ENCODE measurements around the gene C1orf167. TPM values are rescaled to one million over a fixed set of nuclear protein-coding genes. Genes with fewer than 3 reads are reported as not detected.

Gene C1orf167
- total RNA-seq, 1 donor from 2014 or later = not detected

DNA sequence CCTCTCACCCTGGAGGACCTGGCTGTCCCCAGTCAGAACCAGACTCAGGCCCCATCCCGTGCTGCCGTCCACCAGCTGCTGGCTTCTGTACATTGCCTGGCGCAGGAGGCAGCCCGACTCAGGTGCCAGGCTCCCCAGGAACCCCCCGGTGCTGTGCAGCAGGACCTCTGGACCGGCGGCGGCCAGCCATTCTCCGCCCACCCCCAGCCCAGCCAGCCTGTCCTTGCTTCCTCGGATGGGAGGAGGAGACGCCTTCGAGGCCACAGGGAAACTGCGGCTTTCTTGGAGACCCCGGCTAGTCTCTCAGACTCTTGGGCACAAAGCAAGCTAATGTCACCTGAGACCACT is 4.4 kb downstream of the C1orf167 start:
- no peak for FAIRE-seq
- Histone ChIP-seq H3K4me3 (ENCODE audit: low read depth, low read length) (no peak overlapping the region), H3K27me3 (ENCODE audit: control insufficient read depth, insufficient read depth, low read length) (peaks cover 9% of the 10 kb centered on the region), H3K36me3 (ENCODE audit: control insufficient read depth, insufficient read depth, low read length) (no peaks in the 10 kb centered on the region)
- TF ChIP-seq, protein P1, sequence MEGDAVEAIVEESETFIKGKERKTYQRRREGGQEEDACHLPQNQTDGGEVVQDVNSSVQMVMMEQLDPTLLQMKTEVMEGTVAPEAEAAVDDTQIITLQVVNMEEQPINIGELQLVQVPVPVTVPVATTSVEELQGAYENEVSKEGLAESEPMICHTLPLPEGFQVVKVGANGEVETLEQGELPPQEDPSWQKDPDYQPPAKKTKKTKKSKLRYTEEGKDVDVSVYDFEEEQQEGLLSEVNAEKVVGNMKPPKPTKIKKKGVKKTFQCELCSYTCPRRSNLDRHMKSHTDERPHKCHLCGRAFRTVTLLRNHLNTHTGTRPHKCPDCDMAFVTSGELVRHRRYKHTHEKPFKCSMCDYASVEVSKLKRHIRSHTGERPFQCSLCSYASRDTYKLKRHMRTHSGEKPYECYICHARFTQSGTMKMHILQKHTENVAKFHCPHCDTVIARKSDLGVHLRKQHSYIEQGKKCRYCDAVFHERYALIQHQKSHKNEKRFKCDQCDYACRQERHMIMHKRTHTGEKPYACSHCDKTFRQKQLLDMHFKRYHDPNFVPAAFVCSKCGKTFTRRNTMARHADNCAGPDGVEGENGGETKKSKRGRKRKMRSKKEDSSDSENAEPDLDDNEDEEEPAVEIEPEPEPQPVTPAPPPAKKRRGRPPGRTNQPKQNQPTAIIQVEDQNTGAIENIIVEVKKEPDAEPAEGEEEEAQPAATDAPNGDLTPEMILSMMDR (IDR thresholded peaks at IDR 0.05; ENCODE audit: insufficient read depth, low read length, severe bottlenecking) = no peak
- no peak for DNase-seq (ENCODE audit: low read depth)

DNA sequence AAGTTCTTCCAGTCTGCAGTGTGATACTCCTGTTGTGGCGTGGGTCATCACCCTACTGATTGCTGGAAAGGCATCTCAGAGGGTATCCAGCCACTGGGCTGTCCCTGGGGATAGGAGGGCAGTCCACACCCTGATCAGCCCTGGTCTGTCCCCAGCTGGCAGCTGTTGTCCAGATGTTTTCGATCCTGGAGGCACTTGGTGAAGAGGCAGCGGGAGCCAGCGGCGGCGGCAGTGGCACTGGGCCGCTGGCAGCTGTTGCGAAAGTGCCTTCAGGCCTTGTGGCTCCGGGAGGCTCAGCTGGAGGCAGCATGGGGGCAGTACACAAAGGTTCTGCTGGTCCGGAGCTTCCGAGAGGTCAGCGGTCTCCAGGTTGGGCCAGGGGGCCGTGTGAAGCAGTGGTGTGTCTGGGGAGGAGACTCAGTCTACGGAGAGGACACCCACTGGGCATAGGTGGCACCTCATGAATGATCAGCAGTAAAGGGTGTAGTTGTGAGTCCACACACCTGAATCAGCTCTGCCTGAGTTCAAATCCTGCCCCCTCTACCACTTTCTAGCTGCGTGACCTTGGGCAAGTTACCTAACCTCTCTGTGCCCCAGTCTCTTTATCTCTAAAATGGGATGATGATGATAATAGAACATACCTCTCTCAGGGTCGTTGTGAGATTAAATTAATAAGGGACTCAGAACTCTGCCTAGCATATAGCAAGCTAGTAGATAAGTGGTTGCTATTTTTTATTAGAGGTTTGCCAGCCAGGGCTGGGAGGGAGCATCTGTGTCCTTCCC is 6.1 kb downstream of the C1orf167 start:
- no peaks in the 10 kb centered on the region for H3K36me3 ChIP-seq (ENCODE audit: control insufficient read depth, insufficient read depth, low read length)
- DNase-seq (ENCODE audit: low read depth) (no peak), FAIRE-seq (no peak)
- no peak overlapping the region for H3K4me3 ChIP-seq (ENCODE audit: low read depth, low read length)
- no peaks in the 10 kb centered on the region for H3K27me3 ChIP-seq (ENCODE audit: control insufficient read depth, insufficient read depth, low read length)
- TF ChIP-seq, protein P1 (IDR thresholded peaks at IDR 0.05; ENCODE audit: insufficient read depth, low read length, severe bottlenecking) = no peak

DNA sequence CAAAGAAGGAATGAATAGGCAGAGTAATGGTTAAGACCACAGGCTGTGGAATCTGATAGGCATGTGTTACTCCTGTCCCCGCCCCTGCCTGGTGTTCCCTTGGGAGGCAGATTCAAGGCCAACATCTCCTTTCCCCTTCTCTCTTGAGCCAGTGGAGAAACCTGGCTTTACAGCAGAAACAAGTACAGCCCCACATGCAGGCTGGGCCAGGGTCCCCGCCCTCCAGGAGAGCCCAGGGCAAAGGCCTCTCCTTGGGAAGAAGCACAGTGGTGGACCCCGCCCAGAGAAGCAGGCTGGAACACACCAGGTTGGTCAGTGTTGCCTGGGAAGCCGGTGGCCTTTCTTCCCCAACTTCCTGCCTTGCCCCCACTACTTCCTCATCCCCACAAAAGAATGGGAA is 6.8 kb downstream of the C1orf167 start:
- DNase-seq (ENCODE audit: low read depth) = no peak

DNA sequence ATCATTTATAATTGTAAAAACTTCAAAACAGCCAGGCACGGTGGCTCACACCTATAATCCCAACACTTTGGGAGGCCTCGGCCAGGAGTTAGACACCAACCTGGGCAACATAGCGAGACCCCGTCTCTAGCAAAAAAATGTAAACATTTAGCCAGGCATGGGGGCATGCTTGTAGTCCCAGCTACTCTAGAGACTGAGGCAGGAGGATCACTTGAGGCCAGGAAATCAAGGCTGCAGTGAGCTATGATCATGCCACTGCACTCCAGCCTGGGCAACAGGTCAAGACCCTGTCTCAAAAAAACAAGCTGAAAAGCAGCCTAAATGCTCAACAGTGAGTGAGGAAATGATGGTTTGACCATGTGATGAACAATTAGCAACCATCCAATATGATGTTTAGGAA is 7.3 kb downstream of the C1orf167 start:
- DNase-seq (ENCODE audit: low read depth) = no peak
- H3K36me3 ChIP-seq (ENCODE audit: control insufficient read depth, insufficient read depth, low read length) = no peaks in the 10 kb centered on the region
- H3K4me3 ChIP-seq (ENCODE audit: low read depth, low read length) = no peak overlapping the region
- no peaks in the 10 kb centered on the region for H3K27me3 ChIP-seq (ENCODE audit: control insufficient read depth, insufficient read depth, low read length)
- TF ChIP-seq, protein P1 (IDR thresholded peaks at IDR 0.05; ENCODE audit: insufficient read depth, low read length, severe bottlenecking) = no peak
- FAIRE-seq = no peak

More for the DNA sequence above, 6.8 kb downstream of the C1orf167 start:
- Histone ChIP-seq H3K4me3 (ENCODE audit: low read depth, low read length) (no peak overlapping the region), H3K36me3 (ENCODE audit: control insufficient read depth, insufficient read depth, low read length) (no peaks in the 10 kb centered on the region), H3K27me3 (ENCODE audit: control insufficient read depth, insufficient read depth, low read length) (no peaks in the 10 kb centered on the region)
- no peak for FAIRE-seq
- TF ChIP-seq, protein P1 (IDR thresholded peaks at IDR 0.05; ENCODE audit: insufficient read depth, low read length, severe bottlenecking) = no peak

DNA sequence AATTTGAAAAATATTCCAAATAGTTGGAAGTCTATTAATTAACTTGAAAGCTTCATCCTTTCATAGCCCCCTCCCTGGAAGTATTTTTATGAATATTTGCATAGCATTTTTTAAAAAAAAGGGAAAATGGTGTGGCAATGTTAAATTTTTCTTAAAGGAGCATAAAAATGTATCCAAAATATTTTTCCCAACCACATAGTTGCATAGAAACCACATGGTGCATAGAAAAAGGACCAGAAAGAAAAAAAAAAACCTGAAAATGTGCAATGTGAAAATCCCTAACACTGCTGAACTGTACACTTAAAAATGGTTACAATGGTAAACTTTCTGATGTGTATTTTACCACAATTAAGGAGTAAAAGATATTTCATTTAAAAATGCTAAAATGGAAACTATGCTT is 8.0 kb downstream of the C1orf167 start:
- Histone ChIP-seq H3K36me3 (ENCODE audit: control insufficient read depth, insufficient read depth, low read length) (no peaks in the 10 kb centered on the region), H3K27me3 (ENCODE audit: control insufficient read depth, insufficient read depth, low read length) (no peaks in the 10 kb centered on the region), H3K4me3 (ENCODE audit: low read depth, low read length) (no peak overlapping the region)
- TF ChIP-seq, protein P1 (IDR thresholded peaks at IDR 0.05; ENCODE audit: insufficient read depth, low read length, severe bottlenecking) = no peak
- FAIRE-seq (no peak), DNase-seq (ENCODE audit: low read depth) (no peak)

All from bronchial epithelial cell (primary cell).